Measurements from ENCODE around the gene TAS2R10. TPM values are rescaled to one million over a fixed set of nuclear protein-coding genes. Genes with fewer than 3 reads are reported as not detected.
"Not testable (repeated sequence)": the region's sequence is repeated elsewhere in the genome, so short reads cannot be mapped to it uniquely, and the experiment has no call there.

Gene TAS2R10
- total and polyA plus RNA-seq, 2 donors (not counting 1 experiment from before 2014, with no cell fraction given), result 0.27 TPM; not detected in 1

DNA sequence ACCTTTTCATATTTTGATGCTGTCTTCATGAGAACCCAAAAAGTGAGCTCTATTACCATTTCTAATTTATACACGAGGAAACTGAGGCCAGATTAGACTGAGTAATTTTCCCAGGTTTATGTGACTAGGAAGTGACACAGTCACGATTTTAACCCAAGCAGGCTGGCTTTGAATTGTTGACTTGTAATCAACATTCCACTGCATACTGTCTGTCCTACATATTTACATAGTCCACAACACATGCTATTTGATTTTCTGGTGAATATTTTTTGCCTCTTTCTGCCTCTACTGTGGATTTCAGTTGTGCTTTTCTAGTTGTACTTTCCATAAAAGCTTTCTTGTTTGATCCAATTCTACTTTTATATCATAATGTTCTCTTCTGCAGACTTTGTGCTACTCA lies 31.9 kb downstream of the TAS2R10 start:
- ChIA-PET POLR2A (no interaction called here), CTCF (interaction anchor here (1.2 kb wide), 1 partner anchor 22 kb away, joined by 3 read pairs; no protein-coding TSS in a partner anchor)
- Mint-ChIP-seq H3K4me3 (no peak overlapping the region), H3K9me3 (ENCODE audit: insufficient read depth) (no peaks in the 10 kb centered on the region), H3K27me3 (peaks cover 9% of the 10 kb centered on the region), H3K27ac (no peak overlapping the region), H3K4me1 (no peaks in the 10 kb centered on the region)
- Histone ChIP-seq H3K27me3 (replicated peaks in 1 of 4; ENCODE audit: control extremely low read depth in 1 of 4, control insufficient read depth in 3 of 4, insufficient read depth in 4 of 4, low read length in 3 of 4) (peaks cover 0 to 6% (median 1%) of the 10 kb centered on the region in 4 experiments), H3K4me2 (replicated peaks; ENCODE audit: low read depth, low read length, poor library complexity, severe bottlenecking) (no peak overlapping the region), H3K27ac (ENCODE audit: low read length in 2 of 2) (no peak overlapping the region), H3K9me3 (ENCODE audit: control extremely low read depth in 1 of 3, control insufficient read depth in 2 of 3, insufficient read depth in 1 of 3, low read length in 2 of 3) (peaks cover 0 to 6% (median 2%) of the 10 kb centered on the region in 3 donors), H2AFZ (ENCODE audit: insufficient read depth, low read depth, low read length, poor library complexity, severe bottlenecking) (no peak overlapping the region), H3K9ac (ENCODE audit: low read length) (no peak overlapping the region), H3K4me3 (ENCODE audit: control extremely low read depth in 1 of 5, extremely low read depth in 1 of 5, insufficient read depth in 1 of 5, low read depth in 2 of 5, low read length in 4 of 5) (no peak overlapping the region), H3K79me2 (ENCODE audit: control insufficient read depth, insufficient read depth, low read length) (no peaks in the 10 kb centered on the region), H3K4me1 (ENCODE audit: control insufficient read depth in 2 of 2, insufficient read depth in 2 of 2, low read length in 2 of 2) (no peaks in the 10 kb centered on the region), H4K20me1 (ENCODE audit: control insufficient read depth, insufficient read depth, low read length, poor library complexity, severe bottlenecking) (no peaks in the 10 kb centered on the region), H3K36me3 (replicated peaks in 1 of 2; ENCODE audit: control extremely low read depth in 1 of 2, control insufficient read depth in 1 of 2, extremely low read depth in 1 of 2, insufficient read depth in 2 of 2, low read length in 1 of 2) (no peaks in the 10 kb centered on the region)
- ATAC-seq (ENCODE audit: low read depth) (no peak), DNase-seq (no peak)
- TF ChIP-seq EZH2 (IDR thresholded peaks at IDR 0.05; ENCODE audit: borderline replicate concordance, insufficient read depth, low read depth, low read length, poor library complexity, severe bottlenecking), result no peak
- TF ChIP-seq CTCF (IDR thresholded peaks at IDR 0.05), result no peak
- WGBS (ENCODE audit: insufficient coverage), result no CpG with 5 or more reads among the region's 2 CpGs
- intact Hi-C loops (cut with micrococcal nuclease), result no loop called here

DNA sequence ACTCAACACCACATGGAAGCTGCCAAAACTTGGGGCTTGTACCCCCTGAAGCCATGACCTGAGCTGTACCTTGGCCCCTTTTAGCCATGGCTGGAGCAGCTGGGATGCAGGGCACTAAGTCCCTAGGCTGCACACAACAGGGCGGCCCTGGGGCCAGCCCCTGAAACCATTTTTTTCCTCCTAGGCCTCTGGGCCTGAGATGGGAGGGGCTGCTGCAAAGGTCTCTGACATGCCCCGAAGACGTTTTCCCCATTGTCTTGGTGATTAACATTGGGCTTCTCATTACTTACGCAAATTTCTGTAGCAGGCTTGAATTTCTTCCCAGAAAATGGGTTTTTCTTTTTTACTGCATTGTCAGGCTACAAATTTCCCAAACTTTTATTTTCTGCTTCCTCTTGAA lies 34.4 kb downstream of the TAS2R10 start:
- H3K4me1 ChIP-seq (ENCODE audit: control insufficient read depth in 2 of 2, insufficient read depth in 2 of 2, low read length in 2 of 2); POLR2A ChIA-PET; H3K9me3 ChIP-seq (ENCODE audit: control extremely low read depth in 1 of 3, control insufficient read depth in 2 of 3, insufficient read depth in 1 of 3, low read length in 2 of 3); ATAC-seq (ENCODE audit: low read depth); H3K27ac Mint-ChIP-seq; H3K27me3 Mint-ChIP-seq; CTCF ChIA-PET; H4K20me1 ChIP-seq (ENCODE audit: control insufficient read depth, insufficient read depth, low read length, poor library complexity, severe bottlenecking); H3K4me3 ChIP-seq (ENCODE audit: control extremely low read depth in 1 of 5, extremely low read depth in 1 of 5, insufficient read depth in 1 of 5, low read depth in 2 of 5, low read length in 4 of 5); H3K36me3 ChIP-seq (replicated peaks in 1 of 2; ENCODE audit: control extremely low read depth in 1 of 2, control insufficient read depth in 1 of 2, extremely low read depth in 1 of 2, insufficient read depth in 2 of 2, low read length in 1 of 2); H3K27ac ChIP-seq (ENCODE audit: low read length in 2 of 2); H3K4me2 ChIP-seq (replicated peaks; ENCODE audit: low read depth, low read length, poor library complexity, severe bottlenecking); DNase-seq; H3K4me1 Mint-ChIP-seq; H3K4me3 Mint-ChIP-seq; H3K27me3 ChIP-seq (replicated peaks in 1 of 4; ENCODE audit: control extremely low read depth in 1 of 4, control insufficient read depth in 3 of 4, insufficient read depth in 4 of 4, low read length in 3 of 4); H2AFZ ChIP-seq (ENCODE audit: insufficient read depth, low read depth, low read length, poor library complexity, severe bottlenecking); H3K9me3 Mint-ChIP-seq (ENCODE audit: insufficient read depth); H3K9ac ChIP-seq (ENCODE audit: low read length); H3K79me2 ChIP-seq (ENCODE audit: control insufficient read depth, insufficient read depth, low read length); intact Hi-C loops (cut with micrococcal nuclease): not testable (repeated sequence)
- 85% methylated on average over 4 of the region's 4 CpGs for WGBS (ENCODE audit: insufficient coverage)

Measured in B cell (primary cell).